Esophagus squamous epithelium (tissue), 5 donors: Measurements from ENCODE around the gene ITPR2. TPM values are rescaled to one million over a fixed set of nuclear protein-coding genes. Genes with fewer than 3 reads are reported as not detected.

Experiments
- DNase-seq: peaks from one replicate; lab custom pipeline; 2025; lab: John Stamatoyannopoulos, UW
- H3K27ac ChIP-seq, 4 donors: fragments of 200-600 bp; sonication (generic); one replicate each; pipeline ENCODE4 v1.5.1; 2016 to 2019; ENCODE audit warnings: mild to moderate bottlenecking in 1 of 4
- H3K27me3 ChIP-seq, 4 donors: fragments of 200-600 bp; sonication (generic); 1 replicate in 3 of 4; 2 replicates in 1 of 4; pipeline versions ENCODE4 v1.5.1 to v1.6.0; 2017 to 2021; ENCODE audit warnings: antibody characterized with exemption in 1 of 4
- H3K36me3 ChIP-seq, 3 donors: fragments of 200-600 bp; sonication (generic); one replicate each; pipeline ENCODE4 v1.5.1; 2016 to 2019
- H3K4me1 ChIP-seq, 3 donors: fragments of 200-600 bp; sonication (generic); one replicate each; pipeline ENCODE4 v1.5.1; 2017 to 2019
- H3K4me3 ChIP-seq, 4 donors: fragments of 200-600 bp; sonication (generic); 1 replicate in 3 of 4; 2 replicates in 1 of 4; pipeline ENCODE4 v1.5.1; 2016 to 2019; ENCODE audit warnings: mild to moderate bottlenecking in 2 of 4, moderate library complexity in 1 of 4
- H3K9me3 ChIP-seq, 3 donors: fragments of 200-600 bp; sonication (generic); one replicate each; pipeline ENCODE4 v1.5.1; 2016 to 2019
- CTCF ChIP-seq, 6 experiments: fragments of 450-650 bp in 4 of 6; fragments of 200-600 bp in 2 of 6; sonication (generic) in 2 of 6; IDR thresholded peaks; one replicate each; pipeline ENCODE4 v1.5.1; 2016 to 2019; ENCODE audit warnings: antibody characterized with exemption in 6 of 6, mild to moderate bottlenecking in 4 of 6, moderate library complexity in 4 of 6
- POLR2A ChIP-seq, 4 donors: fragments of 450-650 bp; IDR thresholded peaks; one replicate each; pipeline ENCODE4 v1.6.1; 2017; ENCODE audit warnings: antibody characterized with exemption in 4 of 4, mild to moderate bottlenecking in 4 of 4, moderate library complexity in 3 of 4
- WGBS, 2 donors: methylation state at CpG; one replicate each; pipeline ENCODE4 v1.1.5; 2018; 5-methylcytosine and 5-hydroxymethylcytosine counted together
- intact Hi-C: fragments of 100-400 bp; cut with DNase I; formaldehyde crosslinking; loops from one replicate; pipeline ENCODE4 v1.15.0; 2022
- total RNA-seq, 4 donors: library from RNA; depleted of rRNA; stranded (reverse); fragments of >200 nt; gene quantifications; one replicate each; pipeline ENCODE4 v1.1.0, GENCODE V29; 2016
- donor health status: DM: yes; HTN: yes; CAD: no.

Gene ITPR2
- total RNA-seq, 4 donors from 2014 or later, result 30.7 to 49.3 (median 37.6) TPM

GRCh38 chr12:26620907-26621306 is 212.1 kb downstream of the ITPR2 start:
- WGBS, 2 donors, result 84 to 87% methylated on average over 5 of the region's 5 CpGs
- no peak for DNase-seq
- Histone ChIP-seq H3K4me3 (no peak overlapping the region), H3K27ac (no peak overlapping the region), H3K27me3 (no peaks in the 10 kb centered on the region), H3K36me3 (peaks cover 0 to 62% (median 11%) of the 10 kb centered on the region in 3 donors), H3K9me3 (no peaks in the 10 kb centered on the region), H3K4me1 (no peaks in the 10 kb centered on the region)
- intact Hi-C loops, result no loop called here
- TF ChIP-seq POLR2A (IDR thresholded peaks at IDR 0.05) (no peak), CTCF (IDR thresholded peaks at IDR 0.05) (no peak)

- H3K4me3 ChIP-seq, result no peak overlapping the region
- 69 to 93% methylated on average over 1 of the region's 1 CpG for WGBS, 2 donors
- H3K4me1 ChIP-seq, result no peaks in the 10 kb centered on the region
- no peaks in the 10 kb centered on the region for H3K9me3 ChIP-seq
- TF ChIP-seq POLR2A (IDR thresholded peaks at IDR 0.05) (no peak), CTCF (IDR thresholded peaks at IDR 0.05) (no peak)
- peaks cover 0 to 43% (median 11%) of the 10 kb centered on the region in 3 donors for H3K36me3 ChIP-seq
- no peak overlapping the region for H3K27ac ChIP-seq
- no peak for DNase-seq
- H3K27me3 ChIP-seq, result no peaks in the 10 kb centered on the region
- intact Hi-C loops, result no loop called here
Observed at GRCh38 chr12:26617513-26617912, 215.5 kb downstream of the ITPR2 start.

GRCh38 chr12:26614011-26614616 is 218.9 kb downstream of the ITPR2 start:
- TF ChIP-seq CTCF (IDR thresholded peaks at IDR 0.05), result peak in 4 of 6 experiments; percentile 16 to 34 (median 23)
- TF ChIP-seq POLR2A (IDR thresholded peaks at IDR 0.05), result no peak
- no peaks in the 10 kb centered on the region for H3K4me1 ChIP-seq
- no peaks in the 10 kb centered on the region for H3K9me3 ChIP-seq
- 54 to 55% methylated on average over 3 of the region's 3 CpGs for WGBS, 2 donors
- no peak overlapping the region for H3K4me3 ChIP-seq
- intact Hi-C loops, result no loop called here
- H3K27me3 ChIP-seq, result no peaks in the 10 kb centered on the region
- peaks cover 0 to 23% (median under 1%) of the 10 kb centered on the region in 3 donors for H3K36me3 ChIP-seq
- no peak for DNase-seq
- H3K27ac ChIP-seq, result no peak overlapping the region

GRCh38 chr12:26612203-26612602 is 220.8 kb downstream of the ITPR2 start:
- intact Hi-C loops, result no loop called here
- no peak for DNase-seq
- 92 to 93% methylated on average over 2 of the region's 2 CpGs for WGBS, 2 donors
- no peaks in the 10 kb centered on the region for H3K4me1 ChIP-seq
- H3K27ac ChIP-seq, result no peak overlapping the region
- TF ChIP-seq CTCF (IDR thresholded peaks at IDR 0.05) (no peak), POLR2A (IDR thresholded peaks at IDR 0.05) (no peak)
- H3K36me3 ChIP-seq, result peaks cover 0 to 26% (median 0%) of the 10 kb centered on the region in 3 donors
- H3K27me3 ChIP-seq, result no peaks in the 10 kb centered on the region
- no peak overlapping the region for H3K4me3 ChIP-seq
- H3K9me3 ChIP-seq, result no peaks in the 10 kb centered on the region

- intact Hi-C loops, result no loop called here
- TF ChIP-seq CTCF (IDR thresholded peaks at IDR 0.05), result no peak
- no peak for TF ChIP-seq POLR2A (IDR thresholded peaks at IDR 0.05)
- Histone ChIP-seq H3K4me1 (no peaks in the 10 kb centered on the region), H3K9me3 (no peaks in the 10 kb centered on the region), H3K27me3 (no peaks in the 10 kb centered on the region), H3K4me3 (no peak overlapping the region), H3K36me3 (peaks cover 0 to 26% (median 0%) of the 10 kb centered on the region in 3 donors), H3K27ac (no peak overlapping the region)
- DNase-seq, result no peak
- 89 to 91% methylated on average over 6 of the region's 6 CpGs for WGBS, 2 donors
Observed at GRCh38 chr12:26611598-26611997, 221.4 kb downstream of the ITPR2 start.
